GM23338 (cell line): ENCODE measurements around the gene CACNA1G. TPM values are rescaled to one million over a fixed set of nuclear protein-coding genes. Genes with fewer than 3 reads are reported as not detected.

ENCODE experiments used
- ATAC-seq: fragments of 200-7000 bp; cut with Tn5 transposase; 3 replicates; pipeline ENCODE4 v1.9.1; 2020
- DNase-seq: peaks from one replicate; pipeline ENCODE4 v3.0.0-alpha.2; 2015; ENCODE audit warnings: low spot score
- H2AFZ ChIP-seq: fragments of 200-600 bp; sonication (generic); 2 replicates; pipeline ENCODE4 v1.8.0; 2016; ENCODE audit warnings: antibody characterized with exemption, mild to moderate bottlenecking, moderate library complexity
- H3F3A ChIP-seq: fragments of 200-600 bp; sonication (generic); replicated peaks from 2 replicates; pipeline ENCODE4 v1.8.0; 2017; ENCODE audit warnings: antibody characterized with exemption, mixed run types, low read depth
- H3K27ac ChIP-seq: fragments of 200-600 bp; sonication (generic); 2 replicates; pipeline ENCODE4 v1.6.1; 2016; ENCODE audit warnings: low read depth
- H3K27me3 ChIP-seq: fragments of 200-600 bp; sonication (generic); 2 replicates; pipeline ENCODE4 v1.8.0; 2016; ENCODE audit warnings: mild to moderate bottlenecking, mixed run types, moderate library complexity; ENCODE audit not compliant: insufficient read depth
- H3K36me3 ChIP-seq: fragments of 200-600 bp; sonication (generic); 2 replicates; pipeline ENCODE4 v1.8.0; 2016; ENCODE audit warnings: mild to moderate bottlenecking; ENCODE audit not compliant: insufficient read depth
- H3K4me1 ChIP-seq: fragments of 200-600 bp; sonication (generic); 2 replicates; pipeline ENCODE4 v1.8.0; 2016; ENCODE audit warnings: mild to moderate bottlenecking, moderate library complexity; ENCODE audit not compliant: insufficient read depth
- H3K4me2 ChIP-seq: fragments of 200-600 bp; sonication (generic); 2 replicates; pipeline ENCODE4 v1.7.1; 2017; ENCODE audit warnings: mixed run types
- H3K4me3 ChIP-seq: fragments of 200-600 bp; sonication (generic); 2 replicates; pipeline ENCODE4 v1.6.1; 2016; ENCODE audit warnings: mixed run types
- H3K79me2 ChIP-seq: fragments of 200-600 bp; sonication (generic); replicated peaks from 2 replicates; pipeline ENCODE4 v1.8.0; 2017; ENCODE audit warnings: mild to moderate bottlenecking; ENCODE audit not compliant: insufficient read depth
- H3K9me2 ChIP-seq: fragments of 200-600 bp; sonication (generic); 2 replicates; pipeline ENCODE4 v1.8.0; 2017; ENCODE audit not compliant: insufficient read depth
- H4K20me1 ChIP-seq: fragments of 200-600 bp; sonication (generic); replicated peaks from 2 replicates; pipeline ENCODE4 v1.8.0; 2017; ENCODE audit warnings: mild to moderate bottlenecking; ENCODE audit not compliant: insufficient read depth
- H3K27ac Mint-ChIP-seq: 2 replicates; pipeline ENCODE4 v1.8.0; 2020; ENCODE audit warnings: inconsistent platforms, mild to moderate bottlenecking, moderate library complexity, mixed read lengths
- H3K27me3 Mint-ChIP-seq: 3 replicates; pipeline ENCODE4 v1.8.0; 2022; ENCODE audit warnings: low read depth, mild to moderate bottlenecking, moderate library complexity, mixed read lengths, inconsistent platforms; ENCODE audit not compliant: insufficient read depth, poor library complexity
- H3K36me3 Mint-ChIP-seq: 3 replicates; pipeline ENCODE4 v1.8.0; 2021; ENCODE audit warnings: low read depth, mild to moderate bottlenecking, inconsistent platforms, moderate library complexity, mixed read lengths
- H3K4me1 Mint-ChIP-seq: 3 replicates; pipeline ENCODE4 v1.8.0; 2020; ENCODE audit warnings: mild to moderate bottlenecking, inconsistent platforms, mixed read lengths
- H3K4me3 Mint-ChIP-seq: 3 replicates; pipeline ENCODE4 v1.8.0; 2021; ENCODE audit warnings: moderate library complexity, mild to moderate bottlenecking, inconsistent platforms, mixed read lengths
- H3K9me3 Mint-ChIP-seq: 3 replicates; pipeline ENCODE4 v1.8.0; 2020; ENCODE audit warnings: moderate library complexity, mild to moderate bottlenecking, inconsistent platforms, mixed read lengths
- CREB1 ChIP-seq: fragments of 250-450 bp; sonication (Bioruptor Pico); IDR thresholded peaks from 2 replicates; pipeline ENCODE4 v1.5.0; 2020; ENCODE audit warnings: low read depth, mild to moderate bottlenecking, moderate library complexity
- CTCF ChIP-seq, 2 experiments: fragments of 200-600 bp in 1 of 2; sonication (generic) in 1 of 2; conservative IDR thresholded peaks; 2 replicates each; pipeline versions ENCODE4 v1.5.1 to v1.6.1; 2016 to 2017; ENCODE audit warnings: antibody characterized with exemption in 2 of 2, low read depth in 2 of 2, mild to moderate bottlenecking in 2 of 2, moderate library complexity in 1 of 2
- ETS1 ChIP-seq: IDR thresholded peaks from 2 replicates; pipeline ENCODE4 v1.6.1; 2016; ENCODE audit warnings: antibody characterized with exemption
- EZH2 ChIP-seq: fragments of 200-600 bp; sonication (generic); IDR thresholded peaks from one replicate; pipeline ENCODE4 v1.8.0; 2017; ENCODE audit warnings: antibody characterized with exemption, mild to moderate bottlenecking, low read depth; ENCODE audit not compliant: unreplicated experiment
- EZH2phosphoT487 ChIP-seq: fragments of 200-600 bp; sonication (generic); IDR thresholded peaks from one replicate; pipeline ENCODE4 v1.8.1; 2018; ENCODE audit warnings: antibody characterized with exemption; ENCODE audit not compliant: unreplicated experiment
- JUNB ChIP-seq: IDR thresholded peaks from one replicate; pipeline ENCODE4 v1.6.1; 2016; ENCODE audit warnings: antibody characterized with exemption; ENCODE audit not compliant: unreplicated experiment
- NANOG ChIP-seq: IDR thresholded peaks from 2 replicates; pipeline ENCODE4 v1.6.1; 2016; ENCODE audit warnings: antibody characterized with exemption, borderline replicate concordance
- POLR2AphosphoS5 ChIP-seq: IDR thresholded peaks from 2 replicates; pipeline ENCODE4 v1.6.1; 2016; ENCODE audit warnings: antibody characterized with exemption, low read depth
- REST ChIP-seq: IDR thresholded peaks from one replicate; pipeline ENCODE4 v1.6.1; 2018; ENCODE audit warnings: antibody characterized with exemption; ENCODE audit not compliant: unreplicated experiment
- STAT1 ChIP-seq: IDR thresholded peaks from one replicate; pipeline ENCODE4 v1.6.1; 2016; ENCODE audit warnings: antibody characterized with exemption; ENCODE audit not compliant: unreplicated experiment
- ZNF114 ChIP-seq: fragments of 250-450 bp; sonication (Bioruptor Pico); IDR thresholded peaks from 2 replicates; pipeline ENCODE4 v1.5.0; 2020; ENCODE audit warnings: mild to moderate bottlenecking, moderate library complexity
- ZNF331 ChIP-seq: fragments of 250-450 bp; sonication (Bioruptor Pico); IDR thresholded peaks from 2 replicates; pipeline ENCODE4 v1.5.0; 2020; ENCODE audit warnings: low read depth, mild to moderate bottlenecking, moderate library complexity
- ZNF462 ChIP-seq: fragments of 250-450 bp; sonication (Bioruptor Pico); IDR thresholded peaks from 2 replicates; pipeline ENCODE4 v1.5.0; 2020; ENCODE audit warnings: mild to moderate bottlenecking, moderate library complexity
- polyA plus RNA-seq: library from polyadenylated mRNA; unstranded; fragments of >200 nt; fragmentation: Nextera tagmentation; extraction: Ambion mirVana; gene quantifications from 2 replicates; pipeline ENCODE4 v1.2.1, GENCODE V29; 2016
- total RNA-seq: library from RNA; depleted of rRNA; stranded (reverse); fragments of >200 nt; shearing (Covaris generic); gene quantifications from 2 replicates; pipeline ENCODE4 v1.2.3, GENCODE V29; 2014

The CACNA1G gene
- total and polyA plus RNA-seq, 2 experiments from 2014 or later: 1.4 to 5.1 TPM

- H3K27me3 Mint-ChIP-seq: peaks cover 20% of the 10 kb centered on the region
- H3K27ac ChIP-seq: no peak overlapping the region
- H3K9me3 Mint-ChIP-seq: no peaks in the 10 kb centered on the region
- H3K4me3 Mint-ChIP-seq: no peak overlapping the region
- H3K27ac Mint-ChIP-seq: no peak overlapping the region
- peaks cover 14% of the 10 kb centered on the region for H3K4me1 Mint-ChIP-seq
- H2AFZ ChIP-seq: no peak overlapping the region
- H3K4me3 ChIP-seq: no peak overlapping the region
- H3K9me2 ChIP-seq: no peaks in the 10 kb centered on the region
- 0 out of 2 replicates have a peak, but pooled peaks cover 6% of the 10 kb centered on the region for H3F3A ChIP-seq
- H3K79me2 ChIP-seq: no peaks in the 10 kb centered on the region
- H3K4me2 ChIP-seq: no peak overlapping the region
- no peaks in the 10 kb centered on the region; the same call in 2 of the 3 replicates for H3K36me3 Mint-ChIP-seq
- peaks cover 5% of the 10 kb centered on the region; the same call in 1 of the 2 replicates for H3K4me1 ChIP-seq
- no peaks in the 10 kb centered on the region; the same call in 1 of the 2 replicates for H4K20me1 ChIP-seq
- TF ChIP-seq ZNF462 (CRISPR knock-in tag) (no peak), CREB1 (no peak), EZH2 (no peak), POLR2AphosphoS5 (no peak), STAT1 (no peak), ZNF331 (no peak), ETS1 (no peak), CTCF (conservative IDR thresholded peaks at IDR 0.05; ENCODE audit: low read depth in 2 of 2) (no peak), NANOG (no peak), JUNB (no peak), REST (no peak), ZNF114 (no peak), EZH2phosphoT487 (no peak)
- no peak for DNase-seq
- peaks cover 26% of the 10 kb centered on the region for H3K27me3 ChIP-seq
- ATAC-seq: no peak
- H3K36me3 ChIP-seq: no peaks in the 10 kb centered on the region
Observed at GRCh38 chr17:50554201-50554600, 6.3 kb upstream of the CACNA1G start.
